A549 treated with AZD2906 at 1 μM for 4 hours (cell line): ENCODE data around the gene CDK8. TPM values are rescaled to one million over a fixed set of nuclear protein-coding genes. Genes with fewer than 3 reads are reported as not detected.

ENCODE experiments used
- total RNA-seq: library from RNA; stranded (reverse); fragments of 200-300 nt; extraction: Qiagen RNA extraction; gene quantifications from 5 replicates; pipeline ENCODE4 v1.2.3, GENCODE V29; 2022

CDK8 gene
- 9.7 to 13.1 TPM (median 11.6 TPM) in 5 replicates for total RNA-seq

DNA sequence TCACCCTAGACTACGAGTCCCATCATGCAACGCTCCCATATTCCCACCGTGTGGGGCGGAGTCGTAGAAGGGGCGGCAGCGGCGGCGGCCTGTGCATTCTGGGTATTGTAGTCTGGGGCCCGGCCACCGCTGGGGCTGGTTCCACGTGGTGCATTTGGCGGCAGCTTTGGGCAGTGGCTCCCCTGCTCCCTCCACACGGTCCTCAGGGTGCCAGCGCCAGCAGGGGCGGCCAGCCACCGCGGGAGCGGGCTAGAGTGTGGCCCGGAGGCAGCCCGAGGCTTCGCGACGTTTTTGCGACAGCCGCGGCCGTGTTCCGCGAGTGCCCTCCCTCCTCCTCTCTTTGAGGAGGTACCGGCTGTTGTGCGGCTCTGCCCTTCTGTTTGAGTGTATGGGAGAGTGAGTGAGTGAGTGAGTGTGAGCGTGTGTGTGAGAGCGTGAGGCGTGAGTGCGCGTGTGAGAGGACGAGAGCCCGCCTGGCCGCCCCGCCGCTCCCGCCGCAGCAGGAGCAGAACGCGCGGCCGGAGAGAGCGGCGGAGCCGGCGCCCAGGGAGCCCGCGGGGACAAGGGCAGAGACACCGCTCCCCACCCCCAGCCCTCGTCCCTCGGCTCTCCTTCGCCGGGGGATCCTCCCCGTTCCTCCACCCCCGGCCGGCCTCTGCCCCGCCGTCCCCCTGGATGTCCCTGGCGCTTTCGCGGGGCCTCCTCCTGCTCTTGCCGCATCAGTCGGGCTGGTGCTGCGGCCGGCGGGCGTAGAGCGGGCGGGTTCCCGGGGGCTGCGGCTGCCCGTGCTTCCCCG, at the start of gene CDK8:
Gene CDK8 (plus strand): TSS at position 343 of the 796 bp plus-strand sequence. CDS start 513 bp downstream, outside the sequence.

DNA sequence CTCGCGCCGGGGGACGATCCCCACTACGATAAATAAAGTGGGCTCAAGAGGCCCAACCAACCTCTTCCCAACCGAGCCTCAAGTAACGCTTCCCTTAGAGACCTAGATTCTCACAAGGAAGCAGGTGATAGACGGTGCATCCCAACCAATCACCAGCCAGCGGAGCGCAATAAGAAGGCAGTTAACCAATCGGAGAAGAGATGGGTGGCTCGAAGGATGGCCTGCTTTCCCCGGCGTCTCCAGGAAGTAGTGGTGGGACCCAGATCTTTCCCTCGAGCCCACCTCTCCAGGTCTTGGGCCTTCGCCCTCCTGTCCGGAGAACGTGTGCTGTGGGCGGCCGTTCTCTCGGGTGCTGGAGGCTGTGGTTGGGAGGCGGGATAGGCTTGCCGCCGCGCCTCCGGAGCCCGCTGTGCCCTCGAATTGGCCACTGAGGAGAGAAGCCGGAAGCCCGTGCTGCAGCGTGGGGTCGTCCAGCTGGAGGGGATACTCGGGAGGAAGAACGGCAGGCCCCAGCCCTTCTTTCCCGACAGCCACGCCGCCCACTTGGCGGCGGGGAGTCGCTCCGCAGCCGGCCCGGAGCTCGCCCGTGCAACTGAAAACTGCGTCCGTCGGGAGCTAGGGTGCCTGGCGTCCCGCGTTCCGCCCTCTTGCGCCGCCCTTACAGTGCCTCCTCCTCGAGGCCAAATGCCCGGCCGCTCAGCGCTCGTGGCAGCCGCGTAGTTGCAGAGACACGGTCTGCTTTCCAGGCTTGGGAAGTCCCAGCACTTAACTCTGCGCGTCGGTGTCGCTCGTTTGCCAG, 32.0 kb upstream of the CDK8 start, which contains the start of gene RNF6:
Gene RNF6 (minus strand): TSS at position 594 of the 799 bp plus-strand sequence. CDS start 2,665 bp downstream, outside the sequence.

Other genes starting within 250 kb of the CDK8 start
- 0.02 to 0.03 TPM in 2 of 5 replicates, not detected in the others for gene SHISA2, start 202.1 kb upstream of the CDK8 start, total RNA-seq
- gene RNF6, start 31.8 kb upstream of the CDK8 start, total RNA-seq: 24.2 to 33.6 TPM (median 24.7 TPM) in 5 replicates